WTC11 (cell line): Measurements from ENCODE around the gene HSPA12A.

ENCODE experiments used
- TF ChIP-seq, protein P1 (sequence below): sonication (generic); formaldehyde crosslinking; IDR thresholded peaks from 2 replicates; pipeline ENCODE4 v1.8.1; 2023; ENCODE audit warnings: mild to moderate bottlenecking, missing genetic modification reagents, moderate library complexity
- TF ChIP-seq, protein P2 (sequence below): fragments of 200-600 bp; IDR thresholded peaks from 2 replicates; pipeline ENCODE4 v1.8.0; 2022; ENCODE audit warnings: antibody characterized with exemption

DNA sequence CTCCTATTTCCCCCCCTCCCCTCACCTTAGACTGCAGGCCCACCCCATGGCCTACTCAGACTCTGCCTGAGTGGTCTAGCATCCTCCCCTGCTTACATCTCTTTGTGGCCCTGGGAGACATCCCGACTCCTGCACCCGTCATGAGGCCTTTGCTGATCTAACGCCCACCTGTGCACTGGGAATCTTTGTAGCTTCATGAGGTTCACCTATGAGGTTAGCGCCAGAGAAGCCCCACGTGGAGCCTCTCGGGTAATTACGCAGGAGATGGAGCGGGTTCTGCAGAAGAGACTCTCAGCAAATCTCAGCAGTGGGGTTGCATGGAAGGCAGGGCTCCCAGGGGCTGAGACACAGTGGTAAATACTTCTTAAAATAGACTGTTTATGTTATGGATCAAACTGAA, 43.5 kb upstream of the HSPA12A start:
- TF ChIP-seq, protein P1, sequence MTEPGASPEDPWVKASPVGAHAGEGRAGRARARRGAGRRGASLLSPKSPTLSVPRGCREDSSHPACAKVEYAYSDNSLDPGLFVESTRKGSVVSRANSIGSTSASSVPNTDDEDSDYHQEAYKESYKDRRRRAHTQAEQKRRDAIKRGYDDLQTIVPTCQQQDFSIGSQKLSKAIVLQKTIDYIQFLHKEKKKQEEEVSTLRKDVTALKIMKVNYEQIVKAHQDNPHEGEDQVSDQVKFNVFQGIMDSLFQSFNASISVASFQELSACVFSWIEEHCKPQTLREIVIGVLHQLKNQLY (CRISPR knock-in tag) = no peak
- TF ChIP-seq, protein P2, sequence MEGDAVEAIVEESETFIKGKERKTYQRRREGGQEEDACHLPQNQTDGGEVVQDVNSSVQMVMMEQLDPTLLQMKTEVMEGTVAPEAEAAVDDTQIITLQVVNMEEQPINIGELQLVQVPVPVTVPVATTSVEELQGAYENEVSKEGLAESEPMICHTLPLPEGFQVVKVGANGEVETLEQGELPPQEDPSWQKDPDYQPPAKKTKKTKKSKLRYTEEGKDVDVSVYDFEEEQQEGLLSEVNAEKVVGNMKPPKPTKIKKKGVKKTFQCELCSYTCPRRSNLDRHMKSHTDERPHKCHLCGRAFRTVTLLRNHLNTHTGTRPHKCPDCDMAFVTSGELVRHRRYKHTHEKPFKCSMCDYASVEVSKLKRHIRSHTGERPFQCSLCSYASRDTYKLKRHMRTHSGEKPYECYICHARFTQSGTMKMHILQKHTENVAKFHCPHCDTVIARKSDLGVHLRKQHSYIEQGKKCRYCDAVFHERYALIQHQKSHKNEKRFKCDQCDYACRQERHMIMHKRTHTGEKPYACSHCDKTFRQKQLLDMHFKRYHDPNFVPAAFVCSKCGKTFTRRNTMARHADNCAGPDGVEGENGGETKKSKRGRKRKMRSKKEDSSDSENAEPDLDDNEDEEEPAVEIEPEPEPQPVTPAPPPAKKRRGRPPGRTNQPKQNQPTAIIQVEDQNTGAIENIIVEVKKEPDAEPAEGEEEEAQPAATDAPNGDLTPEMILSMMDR = no peak
